Kidney (tissue), 14 donors: ENCODE measurements around the gene HDLBP. TPM values are rescaled to one million over a fixed set of nuclear protein-coding genes. Genes with fewer than 3 reads are reported as not detected.

Experiments used
- DNase-seq, 5 donors: peaks; one replicate each; pipeline ENCODE4 v3.0.0-alpha.2; 2013 to 2020
- FAIRE-seq: peaks from 2 replicates; lab custom pipeline; 2012; peaks lifted over from hg19 to GRCh38; lab: Jason Lieb, UNC
- H3K27ac ChIP-seq, 2 donors: one replicate each; pipeline ENCODE4 v1.7.0; 2013; ENCODE audit warnings: low read depth in 2 of 2, low read length in 2 of 2, inconsistent platforms in 1 of 2
- H3K27me3 ChIP-seq: one replicate; pipeline ENCODE4 v1.7.1; 2013; ENCODE audit warnings: low read length, inconsistent platforms; ENCODE audit not compliant: control insufficient read depth, insufficient read depth
- H3K36me3 ChIP-seq, 3 donors: one replicate each; pipeline versions ENCODE4 v1.7.0 to v1.7.1; 2013; ENCODE audit warnings: low read length in 3 of 3, control low read depth in 1 of 3, inconsistent platforms in 1 of 3; ENCODE audit not compliant: insufficient read depth in 3 of 3, control insufficient read depth in 2 of 3
- H3K4me1 ChIP-seq, 3 donors: one replicate each; pipeline versions ENCODE4 v1.7.0 to v1.7.1; 2013; ENCODE audit warnings: low read length in 3 of 3, inconsistent platforms in 1 of 3, low read depth in 1 of 3; ENCODE audit not compliant: control insufficient read depth in 2 of 3, insufficient read depth in 2 of 3
- H3K4me3 ChIP-seq, 3 donors: one replicate each; pipeline versions ENCODE4 v1.7.0 to v1.8.1; 2013; ENCODE audit warnings: low read length in 3 of 3, control low read depth in 1 of 3, inconsistent platforms in 1 of 3
- H3K9ac ChIP-seq, 3 donors: one replicate each; pipeline versions ENCODE4 v1.7.0 to v1.7.1; 2013; ENCODE audit warnings: low read length in 3 of 3, control low read depth in 1 of 3, inconsistent platforms in 1 of 3
- H3K9me3 ChIP-seq, 3 donors: one replicate each; pipeline versions ENCODE4 v1.7.0 to v1.7.1; 2013; ENCODE audit warnings: low read length in 3 of 3, control low read depth in 1 of 3, inconsistent platforms in 1 of 3; ENCODE audit not compliant: control insufficient read depth in 2 of 3, insufficient read depth in 1 of 3
- CTCF ChIP-seq: IDR thresholded peaks from 3 replicates; pipeline ENCODE4 v1.5.1; 2012; ENCODE audit warnings: mild to moderate bottlenecking, moderate library complexity, borderline replicate concordance; ENCODE audit not compliant: insufficient read depth; ENCODE audit errors: extremely low read depth
- intact Hi-C: fragments of 100-400 bp; cut with DNase I; formaldehyde crosslinking; loops from one replicate; pipeline ENCODE4 v1.11.1; 2022
- polyA plus RNA-seq: library from polyadenylated mRNA; stranded (reverse); fragments of 350-450 nt; fragmentation: Illumina TruSeq; extraction: RNeasy Lipid Tissue Mini Kit (QIAGEN cat#74804); gene quantifications from one replicate; pipeline ENCODE4 v1.2.3, GENCODE V29; 2014; ENCODE audit warnings: low read depth, low replicate concordance; ENCODE audit not compliant: insufficient read depth
- total RNA-seq: library from RNA; stranded (reverse); fragmentation: NEBNext Ultra II Directional; extraction: Animal tissue kit (Norgen Biotek cat#: 25700); gene quantifications from one replicate; pipeline ENCODE4 v1.2.1, GENCODE V29; 2021
- donor health status: control.
- donor health status: control.
- donor health status: control.
- donor health status: control.
- donor health status: control.
- donor health status: DM: yes; HTN: yes; CAD: no.
- donor health status: Normal renal cell carcinoma (clear cell type).

HDLBP gene
- total and polyA plus RNA-seq, 2 donors from 2014 or later: 256 to 356 TPM

GRCh38 chr2:241269707-241270520 lies 45.6 kb downstream of the HDLBP start:
- Histone ChIP-seq H3K4me3 (no peak overlapping the region), H3K27ac (no peak overlapping the region), H3K4me1 (peaks cover 0 to 29% (median 15%) of the 10 kb centered on the region in 3 donors), H3K9ac (no peak overlapping the region), H3K9me3 (no peaks in the 10 kb centered on the region), H3K36me3 (peaks cover 2 to 19% (median 16%) of the 10 kb centered on the region in 3 donors), H3K27me3 (no peaks in the 10 kb centered on the region)
- no peak for FAIRE-seq
- TF ChIP-seq CTCF: no peak
- DNase-seq: no peak
- intact Hi-C loops: no loop called here

GRCh38 chr2:241268716-241269445 lies 46.6 kb downstream of the HDLBP start:
- Histone ChIP-seq H3K27ac (no peak overlapping the region), H3K4me3 (no peak overlapping the region), H3K36me3 (peaks cover 2 to 22% (median 22%) of the 10 kb centered on the region in 3 donors), H3K9me3 (no peaks in the 10 kb centered on the region), H3K4me1 (peaks cover 0 to 29% (median 15%) of the 10 kb centered on the region in 3 donors), H3K27me3 (no peaks in the 10 kb centered on the region), H3K9ac (no peak overlapping the region)
- FAIRE-seq: no peak
- intact Hi-C loops: no loop called here
- TF ChIP-seq CTCF: no peak
- no peak for DNase-seq

GRCh38 chr2:241268306-241268705 lies 47.2 kb downstream of the HDLBP start:
- intact Hi-C loops: no loop called here
- no peak overlapping the region for H3K4me3 ChIP-seq
- no peak for FAIRE-seq
- H3K4me1 ChIP-seq: peaks cover 0 to 28% (median 15%) of the 10 kb centered on the region in 3 donors
- DNase-seq: no peak
- H3K9me3 ChIP-seq: no peaks in the 10 kb centered on the region
- H3K36me3 ChIP-seq: peaks cover 2 to 27% (median 26%) of the 10 kb centered on the region in 3 donors
- no peaks in the 10 kb centered on the region for H3K27me3 ChIP-seq
- TF ChIP-seq CTCF: no peak
- no peak overlapping the region for H3K27ac ChIP-seq
- no peak overlapping the region for H3K9ac ChIP-seq
